AG09309 (cell line): ENCODE measurements around the gene RAPGEF6.

Experiments
- DNase-seq: peaks from one replicate; pipeline ENCODE4 v3.0.0-alpha.2; 2010; ENCODE audit warnings: low read depth
- H3K4me3 ChIP-seq: 2 replicates; pipeline ENCODE4 v1.5.1; 2011; ENCODE audit warnings: mild to moderate bottlenecking, low read depth, low read length, moderate library complexity; ENCODE audit not compliant: control insufficient read depth
- CTCF ChIP-seq: IDR thresholded peaks from 2 replicates; pipeline ENCODE4 v1.5.1; 2011; ENCODE audit warnings: mild to moderate bottlenecking, low read depth, low read length, inconsistent platforms; ENCODE audit not compliant: insufficient read depth, control insufficient read depth; ENCODE audit errors: missing control alignments

The RAPGEF6 gene

DNA sequence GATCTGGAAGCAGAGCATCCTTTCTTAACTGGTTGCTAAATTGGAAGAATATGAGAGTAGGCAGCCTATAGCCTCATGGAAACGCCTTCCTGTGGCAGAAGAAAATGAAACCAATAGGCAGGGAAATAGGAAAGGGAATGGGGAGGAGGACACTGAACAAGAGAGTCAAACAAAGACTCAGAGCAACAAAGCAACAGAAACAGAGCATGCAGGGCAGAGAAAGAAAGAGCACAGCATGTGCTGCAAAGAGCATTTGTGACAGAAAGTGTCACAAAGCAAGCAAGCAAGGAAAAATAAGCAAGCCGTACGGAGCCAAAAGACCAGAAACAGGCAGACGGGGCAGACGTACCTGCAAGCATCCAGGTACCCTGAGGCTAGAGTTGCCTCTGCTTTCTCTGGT, 123.1 kb downstream of the RAPGEF6 start:
- DNase-seq, result no peak
- no peak for TF ChIP-seq CTCF
- no peak overlapping the region for H3K4me3 ChIP-seq

GRCh38 chr5:131509801-131510200, 125.2 kb downstream of the RAPGEF6 start:
- no peak for TF ChIP-seq CTCF
- H3K4me3 ChIP-seq, result no peak overlapping the region
- DNase-seq, result no peak

GRCh38 chr5:131505237-131505908, 129.7 kb downstream of the RAPGEF6 start:
- TF ChIP-seq CTCF, result no peak
- H3K4me3 ChIP-seq, result no peak overlapping the region
- no peak for DNase-seq

GRCh38 chr5:131496400-131496713, 138.7 kb downstream of the RAPGEF6 start:
- TF ChIP-seq CTCF, result no peak
- DNase-seq, result no peak
- H3K4me3 ChIP-seq, result no peak overlapping the region

DNA sequence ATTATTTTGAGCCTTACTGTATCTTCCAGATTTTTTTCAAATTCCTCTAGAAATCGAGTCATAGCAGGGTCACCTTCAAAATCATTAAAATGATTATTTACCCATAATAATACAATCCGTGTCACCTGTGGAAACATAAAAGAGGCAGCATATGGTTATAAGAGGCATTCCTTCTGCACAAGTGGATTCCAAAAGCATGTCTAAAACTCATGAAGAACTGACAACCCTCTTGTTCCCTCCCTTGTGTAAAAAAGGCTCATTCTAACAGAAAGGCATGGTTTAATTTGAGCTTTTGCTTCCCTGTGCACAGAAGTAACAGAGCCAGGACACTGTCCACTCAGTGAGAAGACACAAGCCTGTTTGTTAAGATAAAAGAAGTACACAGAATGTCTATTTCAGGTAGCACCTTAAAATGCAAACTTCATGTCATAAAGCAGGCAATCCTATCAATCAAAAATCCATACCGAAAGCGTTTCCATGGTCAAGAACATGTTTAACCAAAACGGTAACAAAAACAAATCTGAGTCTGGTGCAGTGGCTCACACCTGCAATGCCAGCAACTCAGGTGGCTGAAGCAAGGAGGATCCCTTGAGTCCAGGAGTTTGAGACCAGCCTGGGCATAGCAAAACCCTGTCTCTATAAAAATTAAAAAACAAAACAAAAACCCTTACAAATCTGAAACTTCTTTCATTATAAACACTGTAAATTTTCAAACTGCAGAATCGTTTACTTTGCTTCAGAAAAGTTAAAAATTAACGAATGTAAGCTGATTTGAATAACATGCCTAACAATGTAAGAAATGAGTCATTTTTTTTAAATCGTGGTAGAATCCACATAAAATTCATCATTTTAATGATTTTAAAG, 139.3 kb downstream of the RAPGEF6 start:
- H3K4me3 ChIP-seq, result no peak overlapping the region
- DNase-seq, result no peak
- TF ChIP-seq CTCF, result no peak

DNA sequence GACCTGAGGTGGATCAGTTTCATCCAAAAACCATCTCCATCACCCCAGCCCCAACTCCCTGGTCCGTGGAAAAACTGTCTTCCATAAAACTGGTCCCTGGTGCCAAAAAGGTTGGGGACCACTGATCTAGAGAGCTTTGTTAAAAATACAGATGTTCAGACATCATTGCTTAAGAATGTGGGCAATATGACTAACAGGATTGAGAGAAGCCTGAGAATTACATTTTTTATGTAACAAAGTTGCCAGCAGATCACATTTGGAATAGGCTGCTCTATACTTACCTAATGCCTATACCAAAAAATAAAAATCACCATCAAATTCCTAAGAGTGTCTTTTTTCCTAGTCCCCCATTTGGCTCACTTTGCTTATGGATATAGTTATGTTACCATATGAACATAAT, 143.3 kb downstream of the RAPGEF6 start:
- no peak for TF ChIP-seq CTCF
- H3K4me3 ChIP-seq, result no peak overlapping the region
- no peak for DNase-seq
